HEK293 (cell line): ENCODE data around the gene MBNL2.

Experiments
- CTCF ChIA-PET: fragments of 350-600 bp; formaldehyde crosslinking; extraction: SDS; loops from one replicate; lab custom pipeline; 2021; ENCODE audit warnings: antibody characterized with exemption; lab: Yijun Ruan, JAX
- POLR2A ChIA-PET: fragments of 300-600 bp; formaldehyde crosslinking; extraction: SDS; loops from one replicate; lab custom pipeline; 2020; ENCODE audit warnings: antibody characterized with exemption, inconsistent platforms; lab: Yijun Ruan, JAX
- H3K27ac ChIP-seq: fragments of 200-500 bp; sonication (Bioruptor generic); 2 replicates; pipeline ENCODE4 v1.5.1; 2014; ENCODE audit warnings: low read depth, low read length, control low read depth, inconsistent platforms; ENCODE audit errors: extremely low read depth
- H3K36me3 ChIP-seq, 2 experiments: fragments of 200-500 bp in 1 of 2; sonication (Bioruptor generic) in 1 of 2; 1 replicate in 1 of 2; 2 replicates in 1 of 2; pipeline ENCODE4 v1.5.1; 2014 to 2017; ENCODE audit warnings: inconsistent platforms in 2 of 2, low read length in 2 of 2; ENCODE audit not compliant: control insufficient read depth in 2 of 2, insufficient read depth in 1 of 2
- H3K4me1 ChIP-seq: fragments of 200-500 bp; sonication (Bioruptor generic); 2 replicates; pipeline ENCODE4 v1.5.1; 2014; ENCODE audit warnings: mild to moderate bottlenecking, low read length, inconsistent platforms; ENCODE audit not compliant: control insufficient read depth, insufficient read depth
- H3K4me3 ChIP-seq: 2 replicates; pipeline ENCODE4 v1.5.1; 2011; ENCODE audit warnings: low read depth, mild to moderate bottlenecking, control low read depth, low read length, moderate library complexity
- H3K9me3 ChIP-seq: fragments of 200-500 bp; sonication (Bioruptor generic); 2 replicates; pipeline ENCODE4 v1.5.1; 2014; ENCODE audit warnings: low read depth, low read length, inconsistent platforms; ENCODE audit not compliant: control insufficient read depth, insufficient read depth
- BCL11A ChIP-seq: fragments of 450-650 bp; formaldehyde crosslinking; IDR thresholded peaks from 2 replicates; pipeline ENCODE4 v1.5.1; 2016; ENCODE audit warnings: low read depth, missing biosample characterization, missing genetic modification characterization
- BCL11B ChIP-seq: fragments of 450-650 bp; formaldehyde crosslinking; IDR thresholded peaks from 2 replicates; pipeline ENCODE4 v1.5.1; 2016; ENCODE audit warnings: low read depth, missing biosample characterization, missing genetic modification characterization
- FEZF1 ChIP-seq: fragments of 450-650 bp; formaldehyde crosslinking; IDR thresholded peaks from 2 replicates; pipeline ENCODE4 v1.5.1; 2016; ENCODE audit warnings: missing biosample characterization, missing genetic modification characterization
- GFI1B ChIP-seq: fragments of 450-650 bp; formaldehyde crosslinking; IDR thresholded peaks from 2 replicates; pipeline ENCODE4 v1.5.1; 2016; ENCODE audit warnings: missing biosample characterization, missing genetic modification characterization
- GLIS2 ChIP-seq: fragments of 450-650 bp; formaldehyde crosslinking; IDR thresholded peaks from 2 replicates; pipeline ENCODE4 v1.5.1; 2016; ENCODE audit warnings: missing biosample characterization, missing genetic modification characterization
- KLF1 ChIP-seq: fragments of 450-650 bp; formaldehyde crosslinking; IDR thresholded peaks from 2 replicates; pipeline ENCODE4 v1.5.1; 2016; ENCODE audit warnings: missing biosample characterization, missing genetic modification characterization
- KLF9 ChIP-seq: fragments of 450-650 bp; formaldehyde crosslinking; IDR thresholded peaks from 2 replicates; pipeline ENCODE4 v1.5.1; 2016; ENCODE audit warnings: missing biosample characterization, missing genetic modification characterization, low read depth
- MEIS1 ChIP-seq: sonication (generic); formaldehyde crosslinking; IDR thresholded peaks from 2 replicates; pipeline ENCODE4 v1.8.1; 2022; ENCODE audit warnings: missing genetic modification reagents, mild to moderate bottlenecking, borderline replicate concordance
- TRIM28 ChIP-seq: IDR thresholded peaks from 2 replicates; pipeline ENCODE4 v1.6.1; 2011; ENCODE audit warnings: low read length, control low read depth, borderline replicate concordance
- ZBTB17 ChIP-seq: fragments of 450-650 bp; formaldehyde crosslinking; IDR thresholded peaks from 2 replicates; pipeline ENCODE4 v1.5.1; 2016; ENCODE audit warnings: missing biosample characterization, missing genetic modification characterization
- ZBTB21 ChIP-seq: fragments of 450-650 bp; formaldehyde crosslinking; IDR thresholded peaks from 2 replicates; pipeline ENCODE4 v1.5.1; 2017; ENCODE audit warnings: missing biosample characterization, missing genetic modification characterization
- ZNF121 ChIP-seq: fragments of 450-650 bp; formaldehyde crosslinking; IDR thresholded peaks from 2 replicates; pipeline ENCODE4 v1.5.1; 2016; ENCODE audit warnings: missing biosample characterization, missing genetic modification characterization
- ZNF155 ChIP-seq: fragments of 450-650 bp; formaldehyde crosslinking; IDR thresholded peaks from 2 replicates; pipeline ENCODE4 v1.5.1; 2016; ENCODE audit warnings: missing biosample characterization, missing genetic modification characterization
- ZNF157 ChIP-seq: fragments of 450-650 bp; formaldehyde crosslinking; IDR thresholded peaks from 2 replicates; pipeline ENCODE4 v1.5.1; 2016; ENCODE audit warnings: missing biosample characterization, missing genetic modification characterization
- ZNF174 ChIP-seq: fragments of 450-650 bp; formaldehyde crosslinking; IDR thresholded peaks from 2 replicates; pipeline ENCODE4 v1.5.0; 2017; ENCODE audit warnings: missing biosample characterization, mild to moderate bottlenecking, missing genetic modification characterization
- ZNF184 ChIP-seq: fragments of 450-650 bp; IDR thresholded peaks from 2 replicates; pipeline ENCODE4 v1.5.1; 2018; ENCODE audit warnings: missing biosample characterization, mild to moderate bottlenecking, missing genetic modification characterization
- ZNF19 ChIP-seq: fragments of 450-650 bp; formaldehyde crosslinking; IDR thresholded peaks from 2 replicates; pipeline ENCODE4; 2016; ENCODE audit warnings: missing biosample characterization, missing genetic modification characterization, low read depth
- ZNF24 ChIP-seq: fragments of 450-650 bp; formaldehyde crosslinking; IDR thresholded peaks from 2 replicates; pipeline ENCODE4 v1.5.1; 2016; ENCODE audit warnings: missing biosample characterization, missing genetic modification characterization
- ZNF335 ChIP-seq: fragments of 450-650 bp; formaldehyde crosslinking; conservative IDR thresholded peaks from 2 replicates; pipeline ENCODE4 v1.5.1; 2016; ENCODE audit warnings: missing biosample characterization, missing genetic modification characterization
- ZNF391 ChIP-seq: fragments of 450-650 bp; formaldehyde crosslinking; IDR thresholded peaks from 2 replicates; pipeline ENCODE4 v1.5.1; 2016; ENCODE audit warnings: low read depth, missing biosample characterization, missing genetic modification characterization, borderline replicate concordance
- ZNF549 ChIP-seq: fragments of 450-650 bp; IDR thresholded peaks from 2 replicates; pipeline ENCODE4 v1.5.1; 2018; ENCODE audit warnings: missing biosample characterization, missing genetic modification characterization, mild to moderate bottlenecking, inconsistent platforms, moderate library complexity
- ZNF555 ChIP-seq: fragments of 450-650 bp; formaldehyde crosslinking; conservative IDR thresholded peaks from 2 replicates; pipeline ENCODE4 v1.5.1; 2017; ENCODE audit warnings: missing biosample characterization, mild to moderate bottlenecking, missing genetic modification characterization, inconsistent platforms
- ZNF585B ChIP-seq: fragments of 450-650 bp; formaldehyde crosslinking; IDR thresholded peaks from 2 replicates; pipeline ENCODE4 v1.5.1; 2016; ENCODE audit warnings: missing biosample characterization, missing genetic modification characterization
- ZNF624 ChIP-seq: fragments of 450-650 bp; formaldehyde crosslinking; IDR thresholded peaks from 2 replicates; pipeline ENCODE4 v1.5.1; 2017; ENCODE audit warnings: missing biosample characterization, missing genetic modification characterization
- ZNF629 ChIP-seq: fragments of 450-650 bp; formaldehyde crosslinking; IDR thresholded peaks from 2 replicates; pipeline ENCODE4 v1.5.1; 2017; ENCODE audit warnings: missing biosample characterization, missing genetic modification characterization
- ZNF76 ChIP-seq: fragments of 450-650 bp; formaldehyde crosslinking; IDR thresholded peaks from 2 replicates; pipeline ENCODE4; 2016; ENCODE audit warnings: low read depth, missing biosample characterization, missing genetic modification characterization, borderline replicate concordance
- ZNF843 ChIP-seq: fragments of 450-650 bp; formaldehyde crosslinking; IDR thresholded peaks from 2 replicates; pipeline ENCODE4 v1.5.1; 2016; ENCODE audit warnings: missing biosample characterization, missing genetic modification characterization
- ZSCAN16 ChIP-seq: fragments of 450-650 bp; formaldehyde crosslinking; IDR thresholded peaks from 2 replicates; pipeline ENCODE4 v1.5.1; 2016; ENCODE audit warnings: missing biosample characterization, missing genetic modification characterization
- TF ChIP-seq, protein P1 (sequence below): fragments of 450-650 bp; formaldehyde crosslinking; IDR thresholded peaks from 2 replicates; pipeline ENCODE4 v1.5.1; 2016; ENCODE audit warnings: missing biosample characterization, missing genetic modification characterization
- TF ChIP-seq, protein P2 (sequence below): fragments of 450-650 bp; formaldehyde crosslinking; IDR thresholded peaks from 2 replicates; pipeline ENCODE4 v1.5.1; 2016; ENCODE audit warnings: missing biosample characterization, missing genetic modification characterization, low read depth
- TF ChIP-seq, protein P3 (sequence below): fragments of 450-650 bp; formaldehyde crosslinking; IDR thresholded peaks from 2 replicates; pipeline ENCODE4 v1.5.1; 2016; ENCODE audit warnings: missing biosample characterization, missing genetic modification characterization
- TF ChIP-seq, protein P4 (sequence below): fragments of 450-650 bp; formaldehyde crosslinking; IDR thresholded peaks from 2 replicates; pipeline ENCODE4 v1.5.1; 2016; ENCODE audit warnings: missing biosample characterization, missing genetic modification characterization
- TF ChIP-seq, protein P5 (sequence below): fragments of 450-650 bp; formaldehyde crosslinking; IDR thresholded peaks from 2 replicates; pipeline ENCODE4 v1.5.1; 2016; ENCODE audit warnings: missing biosample characterization, missing genetic modification characterization

Gene MBNL2

DNA sequence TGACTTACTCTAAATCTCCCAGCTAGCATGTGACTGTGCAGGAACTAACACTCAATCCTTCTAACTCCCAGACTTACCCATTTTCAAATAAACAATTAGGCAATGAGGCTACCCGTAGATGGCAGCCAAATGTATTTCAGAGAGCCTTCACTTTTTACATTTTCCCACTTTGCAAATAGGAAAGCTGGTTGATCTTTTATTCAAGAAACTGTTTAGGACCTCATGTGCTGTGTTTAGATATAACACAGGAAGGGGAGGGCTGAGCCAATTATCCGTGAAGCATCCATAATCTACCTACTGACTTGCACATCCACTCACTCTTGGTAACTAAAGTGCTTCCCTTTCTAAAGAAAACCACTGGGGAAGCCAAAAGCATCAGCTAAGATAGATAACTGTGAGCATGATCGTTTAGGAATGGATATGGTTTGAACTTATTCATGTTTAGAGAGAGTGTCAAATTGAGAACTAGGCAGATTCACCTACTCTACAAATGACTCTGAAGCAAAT is 33.4 kb downstream of the MBNL2 start (continued):
- peak; percentile 14; the same call in 1 of the 2 replicates for TF ChIP-seq ZBTB17 (tag by site-specific recombination)
- no peak for TF ChIP-seq ZNF121 (tag by site-specific recombination)

DNA sequence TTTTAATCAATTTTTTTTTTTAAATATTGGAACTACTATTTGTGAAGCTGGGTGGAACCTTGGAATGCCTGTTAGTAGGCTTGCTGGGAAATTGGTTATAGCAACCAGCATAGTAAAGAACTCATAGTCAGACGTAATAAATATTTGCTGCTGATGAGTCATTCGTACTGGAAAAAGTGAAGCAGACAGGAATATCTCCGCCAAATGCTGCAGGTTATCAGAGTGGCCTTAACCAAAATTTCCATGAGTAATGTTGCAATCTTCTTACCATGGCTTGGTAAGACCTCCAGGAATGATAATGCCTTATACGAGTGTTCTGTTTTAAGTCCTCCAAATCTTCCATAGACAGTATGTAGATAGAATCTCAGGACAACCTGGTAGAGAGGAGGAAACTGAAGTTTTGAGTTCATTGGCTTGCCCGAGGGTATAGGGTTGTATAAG is 34.2 kb downstream of the MBNL2 start:
- Histone ChIP-seq H3K27ac (peak overlapping the region; percentile 44; the same call in 1 of the 2 replicates), H3K36me3 (no peaks in the 10 kb centered on the region), H3K4me3 (no peak overlapping the region), H3K9me3 (no peaks in the 10 kb centered on the region), H3K4me1 (peaks cover 47% of the 10 kb centered on the region)
- ChIA-PET POLR2A (no interaction called here), CTCF (interaction anchor here (1.2 kb wide), 1 partner anchor 75 kb away, joined by 3 read pairs; no protein-coding TSS in a partner anchor)
- TF ChIP-seq ZNF184 (peak; percentile 13; the same call in 1 of the 2 replicates), KLF1 (no peak), ZNF19 (tag by site-specific recombination) (no peak), ZNF335 (tag by site-specific recombination) (peak; percentile 46), ZNF624 (tag by site-specific recombination) (no peak), ZNF174 (no peak), ZBTB21 (tag by site-specific recombination) (peak; percentile 74; the same call in 1 of the 2 replicates), ZSCAN16 (tag by site-specific recombination) (no peak), ZNF629 (tag by site-specific recombination) (peak; percentile 89), ZNF555 (tag by site-specific recombination) (no peak), GLIS2 (tag by site-specific recombination) (no peak), ZNF155 (tag by site-specific recombination) (no peak), ZNF76 (tag by site-specific recombination) (no peak), ZNF843 (tag by site-specific recombination) (peak; percentile 43; the same call in 1 of the 2 replicates), TRIM28 (no peak), GFI1B (tag by site-specific recombination) (no peak), ZNF391 (tag by site-specific recombination) (no peak), ZNF157 (no peak), KLF9 (tag by site-specific recombination) (no peak), BCL11A (tag by site-specific recombination) (no peak), ZNF549 (tag by site-specific recombination) (no peak), MEIS1 (no peak), ZNF24 (tag by site-specific recombination) (0 out of 2 replicates have a peak, but pooled peaks have one; percentile 66), ZNF585B (tag by site-specific recombination) (no peak), BCL11B (tag by site-specific recombination) (peak; percentile 72; the same call in 1 of the 2 replicates), FEZF1 (tag by site-specific recombination) (peak; percentile 8; the same call in 1 of the 2 replicates)
- TF ChIP-seq, protein P1, sequence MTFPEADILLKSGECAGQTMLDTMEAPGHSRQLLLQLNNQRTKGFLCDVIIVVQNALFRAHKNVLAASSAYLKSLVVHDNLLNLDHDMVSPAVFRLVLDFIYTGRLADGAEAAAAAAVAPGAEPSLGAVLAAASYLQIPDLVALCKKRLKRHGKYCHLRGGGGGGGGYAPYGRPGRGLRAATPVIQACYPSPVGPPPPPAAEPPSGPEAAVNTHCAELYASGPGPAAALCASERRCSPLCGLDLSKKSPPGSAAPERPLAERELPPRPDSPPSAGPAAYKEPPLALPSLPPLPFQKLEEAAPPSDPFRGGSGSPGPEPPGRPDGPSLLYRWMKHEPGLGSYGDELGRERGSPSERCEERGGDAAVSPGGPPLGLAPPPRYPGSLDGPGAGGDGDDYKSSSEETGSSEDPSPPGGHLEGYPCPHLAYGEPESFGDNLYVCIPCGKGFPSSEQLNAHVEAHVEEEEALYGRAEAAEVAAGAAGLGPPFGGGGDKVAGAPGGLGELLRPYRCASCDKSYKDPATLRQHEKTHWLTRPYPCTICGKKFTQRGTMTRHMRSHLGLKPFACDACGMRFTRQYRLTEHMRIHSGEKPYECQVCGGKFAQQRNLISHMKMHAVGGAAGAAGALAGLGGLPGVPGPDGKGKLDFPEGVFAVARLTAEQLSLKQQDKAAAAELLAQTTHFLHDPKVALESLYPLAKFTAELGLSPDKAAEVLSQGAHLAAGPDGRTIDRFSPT (tag by site-specific recombination): peak; percentile 78
- TF ChIP-seq, protein P2, sequence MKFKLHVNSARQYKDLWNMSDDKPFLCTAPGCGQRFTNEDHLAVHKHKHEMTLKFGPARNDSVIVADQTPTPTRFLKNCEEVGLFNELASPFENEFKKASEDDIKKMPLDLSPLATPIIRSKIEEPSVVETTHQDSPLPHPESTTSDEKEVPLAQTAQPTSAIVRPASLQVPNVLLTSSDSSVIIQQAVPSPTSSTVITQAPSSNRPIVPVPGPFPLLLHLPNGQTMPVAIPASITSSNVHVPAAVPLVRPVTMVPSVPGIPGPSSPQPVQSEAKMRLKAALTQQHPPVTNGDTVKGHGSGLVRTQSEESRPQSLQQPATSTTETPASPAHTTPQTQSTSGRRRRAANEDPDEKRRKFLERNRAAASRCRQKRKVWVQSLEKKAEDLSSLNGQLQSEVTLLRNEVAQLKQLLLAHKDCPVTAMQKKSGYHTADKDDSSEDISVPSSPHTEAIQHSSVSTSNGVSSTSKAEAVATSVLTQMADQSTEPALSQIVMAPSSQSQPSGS: peak; percentile 54; the same call in 1 of the 2 replicates
- TF ChIP-seq, protein P3, sequence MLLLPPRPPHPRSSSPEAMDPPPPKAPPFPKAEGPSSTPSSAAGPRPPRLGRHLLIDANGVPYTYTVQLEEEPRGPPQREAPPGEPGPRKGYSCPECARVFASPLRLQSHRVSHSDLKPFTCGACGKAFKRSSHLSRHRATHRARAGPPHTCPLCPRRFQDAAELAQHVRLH (tag by site-specific recombination): no peak
- TF ChIP-seq, protein P4, sequence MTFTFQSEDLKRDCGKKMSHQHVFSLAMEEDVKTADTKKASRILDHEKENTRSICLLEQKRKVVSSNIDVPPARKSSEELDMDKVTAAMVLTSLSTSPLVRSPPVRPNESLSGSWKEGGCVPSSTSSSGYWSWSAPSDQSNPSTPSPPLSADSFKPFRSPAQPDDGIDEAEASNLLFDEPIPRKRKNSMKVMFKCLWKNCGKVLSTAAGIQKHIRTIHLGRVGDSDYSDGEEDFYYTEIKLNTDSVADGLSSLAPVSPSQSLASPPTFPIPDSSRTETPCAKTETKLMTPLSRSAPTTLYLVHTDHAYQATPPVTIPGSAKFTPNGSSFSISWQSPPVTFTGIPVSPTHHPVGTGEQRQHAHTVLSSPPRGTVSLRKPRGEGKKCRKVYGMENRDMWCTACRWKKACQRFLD (tag by site-specific recombination): no peak
- TF ChIP-seq, protein P5, sequence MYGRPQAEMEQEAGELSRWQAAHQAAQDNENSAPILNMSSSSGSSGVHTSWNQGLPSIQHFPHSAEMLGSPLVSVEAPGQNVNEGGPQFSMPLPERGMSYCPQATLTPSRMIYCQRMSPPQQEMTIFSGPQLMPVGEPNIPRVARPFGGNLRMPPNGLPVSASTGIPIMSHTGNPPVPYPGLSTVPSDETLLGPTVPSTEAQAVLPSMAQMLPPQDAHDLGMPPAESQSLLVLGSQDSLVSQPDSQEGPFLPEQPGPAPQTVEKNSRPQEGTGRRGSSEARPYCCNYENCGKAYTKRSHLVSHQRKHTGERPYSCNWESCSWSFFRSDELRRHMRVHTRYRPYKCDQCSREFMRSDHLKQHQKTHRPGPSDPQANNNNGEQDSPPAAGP: no peak
